C4-2B (cell line): ENCODE data around the gene PCSK6.
"Not testable (repeated sequence)": the region's sequence is repeated elsewhere in the genome, so short reads cannot be mapped to it uniquely, and the experiment has no call there.

Experiments used
- H3K27ac ChIP-seq: fragments of 450-650 bp; 2 replicates; pipeline ENCODE4 v1.5.1; 2017
- ZFX ChIP-seq: fragments of 450-650 bp; IDR thresholded peaks from 2 replicates; pipeline ENCODE4 v1.6.1; 2017
- TF ChIP-seq, protein P1 (sequence below): fragments of 450-650 bp; conservative IDR thresholded peaks from 2 replicates; pipeline ENCODE4 v1.5.1; 2017; ENCODE audit warnings: mild to moderate bottlenecking

The PCSK6 gene

DNA sequence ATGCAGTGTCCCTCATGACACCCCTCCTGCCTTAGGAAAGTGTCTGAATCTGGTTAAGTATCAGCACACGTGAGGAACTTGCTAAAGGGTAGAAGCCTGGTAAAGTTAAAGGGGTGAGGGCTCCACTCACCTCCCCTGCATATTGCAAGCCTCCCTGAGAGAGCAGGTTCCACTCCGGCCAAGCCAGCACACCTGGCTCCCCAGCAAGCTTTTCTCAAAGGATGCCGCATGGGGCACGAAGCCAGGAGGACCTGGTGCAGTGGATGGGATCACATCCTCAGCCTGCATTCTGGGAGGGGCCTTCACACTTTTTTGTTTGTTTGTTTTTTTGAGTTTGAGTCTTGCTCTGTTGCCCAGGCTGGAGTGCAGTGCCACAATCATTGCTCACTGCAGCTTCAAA lies 79.9 kb downstream of the PCSK6 start:
- TF ChIP-seq, protein P1, sequence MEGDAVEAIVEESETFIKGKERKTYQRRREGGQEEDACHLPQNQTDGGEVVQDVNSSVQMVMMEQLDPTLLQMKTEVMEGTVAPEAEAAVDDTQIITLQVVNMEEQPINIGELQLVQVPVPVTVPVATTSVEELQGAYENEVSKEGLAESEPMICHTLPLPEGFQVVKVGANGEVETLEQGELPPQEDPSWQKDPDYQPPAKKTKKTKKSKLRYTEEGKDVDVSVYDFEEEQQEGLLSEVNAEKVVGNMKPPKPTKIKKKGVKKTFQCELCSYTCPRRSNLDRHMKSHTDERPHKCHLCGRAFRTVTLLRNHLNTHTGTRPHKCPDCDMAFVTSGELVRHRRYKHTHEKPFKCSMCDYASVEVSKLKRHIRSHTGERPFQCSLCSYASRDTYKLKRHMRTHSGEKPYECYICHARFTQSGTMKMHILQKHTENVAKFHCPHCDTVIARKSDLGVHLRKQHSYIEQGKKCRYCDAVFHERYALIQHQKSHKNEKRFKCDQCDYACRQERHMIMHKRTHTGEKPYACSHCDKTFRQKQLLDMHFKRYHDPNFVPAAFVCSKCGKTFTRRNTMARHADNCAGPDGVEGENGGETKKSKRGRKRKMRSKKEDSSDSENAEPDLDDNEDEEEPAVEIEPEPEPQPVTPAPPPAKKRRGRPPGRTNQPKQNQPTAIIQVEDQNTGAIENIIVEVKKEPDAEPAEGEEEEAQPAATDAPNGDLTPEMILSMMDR, result no peak
- no peak for TF ChIP-seq ZFX
- no peak overlapping the region for H3K27ac ChIP-seq

DNA sequence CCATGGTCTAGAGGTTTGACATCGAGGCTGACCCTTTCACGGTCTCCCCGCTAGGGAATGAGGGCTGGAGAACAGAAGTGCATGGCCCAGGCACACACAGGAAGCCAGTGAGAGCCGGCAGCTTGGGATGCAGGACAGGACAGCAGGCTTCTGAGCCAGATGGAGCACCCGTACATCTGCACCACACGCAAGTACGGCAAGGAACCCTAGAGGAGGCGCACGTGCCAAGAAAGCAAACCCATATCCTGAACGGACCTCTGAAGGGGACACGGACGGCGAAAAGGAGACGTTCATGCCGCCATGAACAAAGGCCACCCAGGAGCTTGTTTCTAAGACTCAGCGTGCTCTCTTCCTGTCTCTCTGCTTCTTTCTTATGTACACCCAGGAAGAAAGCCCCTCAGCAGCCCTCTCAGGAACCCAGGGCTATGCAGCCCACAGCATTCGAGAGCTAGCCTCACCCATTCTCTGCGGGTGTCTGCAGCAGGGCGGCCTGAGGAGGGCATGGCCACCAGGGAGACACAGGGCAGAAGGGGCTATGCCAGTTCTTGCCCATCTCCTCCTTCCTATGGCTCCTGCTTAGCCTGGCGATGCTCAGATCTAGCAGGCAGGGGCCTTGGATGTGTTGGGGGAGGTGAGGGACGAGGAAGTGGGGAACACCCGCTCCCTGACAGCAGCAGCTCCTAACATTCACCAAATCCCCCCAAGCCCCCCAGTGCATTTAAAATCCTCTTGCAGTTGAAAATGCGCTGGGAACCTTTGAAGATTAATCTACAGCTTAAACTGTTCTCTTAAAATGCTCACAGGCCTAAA lies 81.3 kb downstream of the PCSK6 start:
- no peak overlapping the region for H3K27ac ChIP-seq
- no peak for TF ChIP-seq ZFX
- TF ChIP-seq, protein P1, result no peak

DNA sequence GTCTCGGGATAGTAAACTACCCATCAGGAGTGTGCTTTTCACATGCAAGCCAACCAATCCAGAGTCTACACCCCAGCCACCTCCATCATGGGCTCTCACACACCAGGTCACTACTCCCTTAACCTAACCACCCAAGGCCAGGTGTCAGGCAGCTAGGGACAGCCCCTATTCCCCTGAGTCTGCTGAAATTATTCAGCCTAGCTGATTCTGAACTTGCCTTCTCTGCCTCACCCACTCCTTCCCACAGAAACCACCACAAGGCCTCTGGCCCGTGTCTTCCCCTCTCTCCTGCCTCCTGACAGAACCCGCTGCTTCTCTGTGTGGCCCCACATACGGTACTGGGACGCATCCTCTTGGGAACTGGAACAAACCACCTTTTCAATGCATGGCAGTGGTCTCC lies 82.1 kb downstream of the PCSK6 start:
- H3K27ac ChIP-seq, result no peak overlapping the region

DNA sequence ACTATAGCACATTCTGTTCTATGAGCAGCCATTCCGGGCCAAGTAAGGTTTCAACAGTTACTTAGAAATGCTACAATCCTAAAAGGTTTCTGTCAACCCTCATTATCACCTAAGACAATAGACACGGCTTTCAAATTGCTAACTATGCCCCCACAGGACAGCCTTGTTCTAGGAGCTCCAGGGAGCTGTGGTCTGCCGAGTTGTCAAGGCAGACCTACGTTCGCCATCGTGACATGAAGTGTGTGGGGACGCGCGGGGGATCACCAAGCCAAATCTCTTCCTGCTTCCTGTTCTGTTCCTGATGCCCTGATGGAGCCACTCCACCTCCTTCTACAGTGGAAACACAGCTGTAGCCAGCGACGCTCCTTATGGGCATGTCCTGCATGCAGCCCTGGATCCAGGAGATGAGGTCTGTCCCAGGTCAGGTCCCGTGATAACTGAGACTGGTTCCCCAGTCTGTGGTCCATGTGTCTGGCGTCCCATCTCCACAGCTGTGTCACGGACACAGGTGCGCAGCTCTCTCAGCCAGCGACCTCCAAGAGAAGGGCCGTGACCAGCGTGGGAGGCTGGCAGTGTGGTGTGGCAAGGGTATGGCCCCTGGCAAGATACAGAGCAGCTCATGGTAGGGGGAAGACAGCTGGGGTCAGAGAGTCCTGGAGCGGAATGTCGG lies 82.8 kb downstream of the PCSK6 start:
- TF ChIP-seq, protein P1, result no peak
- no peak for TF ChIP-seq ZFX
- H3K27ac ChIP-seq, result no peak overlapping the region

More for the DNA sequence above, 82.1 kb downstream of the PCSK6 start:
- TF ChIP-seq ZFX, result no peak
- TF ChIP-seq, protein P1, result no peak

DNA sequence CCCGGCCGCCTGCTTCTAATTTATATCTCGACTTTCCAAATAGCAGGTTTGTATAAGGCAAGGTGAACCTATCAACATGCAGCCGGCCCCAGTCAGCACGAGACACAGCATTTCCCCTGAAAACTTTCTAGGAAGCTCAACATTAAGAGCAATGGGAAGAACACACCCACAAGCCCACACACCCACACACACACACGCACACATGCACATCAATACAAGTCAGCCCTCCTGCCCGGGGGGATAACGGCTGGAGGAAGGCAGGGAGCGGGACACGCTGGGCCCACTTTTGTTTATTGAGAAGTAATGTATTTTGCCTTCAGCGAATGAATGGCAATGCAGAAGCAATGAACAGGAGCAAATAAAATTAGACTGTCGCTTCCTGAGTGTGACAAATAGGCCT lies 83.5 kb downstream of the PCSK6 start:
- no peak for TF ChIP-seq ZFX
- H3K27ac ChIP-seq, result no peak overlapping the region

DNA sequence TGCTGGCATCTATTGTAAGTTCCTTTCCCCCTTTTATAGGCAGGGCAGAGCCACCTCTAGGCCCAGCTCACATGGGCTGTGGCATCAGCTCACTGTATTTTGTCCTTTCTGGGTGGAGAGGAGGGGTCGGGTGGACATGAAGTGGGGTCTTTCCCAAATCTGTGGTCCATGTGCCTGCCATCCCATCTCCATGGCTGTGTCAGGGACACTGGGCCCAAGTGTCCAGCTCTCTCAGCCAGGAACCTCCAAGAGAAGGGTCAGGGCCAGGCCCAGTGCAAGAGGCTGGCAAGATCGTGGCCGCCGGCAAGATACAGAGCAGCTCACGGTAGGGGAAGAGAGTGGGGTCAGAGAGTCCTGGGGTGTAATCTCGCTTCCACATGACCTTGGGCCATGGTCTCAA lies 85.3 kb downstream of the PCSK6 start:
- H3K27ac ChIP-seq, result no peak overlapping the region
- TF ChIP-seq, protein P1, result no peak
- no peak for TF ChIP-seq ZFX

DNA sequence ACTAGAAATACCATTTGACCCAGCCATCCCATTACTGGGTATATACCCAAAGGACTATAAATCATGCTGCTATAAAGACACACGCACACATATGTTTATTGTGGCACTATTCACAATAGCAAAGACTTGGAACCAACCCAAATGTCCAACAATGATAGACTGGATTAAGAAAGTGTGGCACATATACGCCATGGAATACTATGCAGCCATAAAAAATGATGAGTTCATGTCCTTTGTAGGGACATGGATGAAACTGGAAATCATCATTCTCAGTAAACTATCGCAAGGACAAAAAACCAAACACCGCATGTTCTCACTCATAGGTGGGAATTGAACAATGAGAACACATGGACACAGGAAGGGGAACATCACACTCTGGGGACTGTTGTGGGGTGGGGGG lies 86.6 kb downstream of the PCSK6 start:
- H3K27ac ChIP-seq, result not testable (repeated sequence)

DNA sequence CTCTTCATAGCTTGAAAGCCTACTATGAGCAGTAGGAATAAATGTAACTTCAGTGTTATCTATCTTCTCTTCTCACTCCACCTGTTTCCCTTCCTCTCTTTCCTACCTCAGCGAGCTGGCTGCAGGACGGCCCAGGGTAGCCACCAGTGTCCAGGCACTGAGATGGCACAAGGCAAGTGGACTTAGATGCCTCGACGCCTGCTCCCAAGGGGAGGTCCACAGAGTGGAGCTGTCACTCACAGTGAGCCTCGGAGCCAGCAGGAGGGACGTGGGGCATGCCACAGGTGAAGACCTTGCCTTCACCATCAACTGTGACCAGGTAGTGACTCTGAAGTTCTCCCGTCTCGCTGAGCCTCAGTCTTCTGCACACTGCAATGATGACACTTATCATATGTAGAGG lies 88.2 kb downstream of the PCSK6 start:
- no peak overlapping the region for H3K27ac ChIP-seq
- no peak for TF ChIP-seq ZFX
- TF ChIP-seq, protein P1, result no peak
